ENCODE results near the gene METTL15. TPM values are rescaled to one million over a fixed set of nuclear protein-coding genes. Genes with fewer than 3 reads are reported as not detected.

The METTL15 gene
- total RNA-seq, 1 experiment from 2014 or later, result 12.4 TPM

- Histone ChIP-seq H3K9me3 (ENCODE audit: low read length) (0 out of 2 replicates have a peak, but pooled peaks cover 7% of the 10 kb centered on the region), H3K36me3 (ENCODE audit: low read depth, low read length) (peaks cover 28% of the 10 kb centered on the region; the same call in 1 of the 2 replicates), H3K9ac (ENCODE audit: low read length) (no peak overlapping the region), H3K27me3 (ENCODE audit: low read length) (no peaks in the 10 kb centered on the region), H3K4me1 (ENCODE audit: insufficient read depth, low read length) (peaks cover 15% of the 10 kb centered on the region), H3K9me2 (replicated peaks; ENCODE audit: low read length) (no peaks in the 10 kb centered on the region), H3K4me2 (ENCODE audit: low read length) (peak overlapping the region; percentile 11; the same call in 1 of the 2 replicates), H3K4me3 (ENCODE audit: low read length) (no peak overlapping the region), H3F3A (ENCODE audit: low read length, unreplicated experiment) (no peaks in the 10 kb centered on the region), H2AFZ (ENCODE audit: low read length) (0 out of 2 replicates have a peak overlapping the region, but pooled peaks have one; percentile 7), H3K27ac (ENCODE audit: low read length) (peak overlapping the region; percentile 55), H4K20me1 (ENCODE audit: low read length) (no peaks in the 10 kb centered on the region), H3K79me2 (ENCODE audit: low read length) (no peaks in the 10 kb centered on the region)
- peak; percentile 67 for ATAC-seq
- ChIA-PET CTCF (no interaction called here), POLR2A (ENCODE audit: unreplicated experiment) (no interaction called here)
- TF ChIP-seq EZH2phosphoT487 (IDR thresholded peaks at IDR 0.05; ENCODE audit: borderline replicate concordance, low read length), result no peak
- TF ChIP-seq EZH2 (IDR thresholded peaks at IDR 0.05; ENCODE audit: low read length, unreplicated experiment), result no peak
- TF ChIP-seq CTCF (conservative IDR thresholded peaks at IDR 0.05; ENCODE audit: low read depth, low read length), result no peak
- peak; percentile 84 for DNase-seq
- BruUV-seq (replicated peaks), result no TSS peak
- intact Hi-C loops (cut with micrococcal nuclease), result no loop called here
These were observed 32.7 kb downstream of the METTL15 start for GRCh38 chr11:28140689-28141455.

- Histone ChIP-seq H3F3A (ENCODE audit: low read length, unreplicated experiment) (no peaks in the 10 kb centered on the region), H4K20me1 (ENCODE audit: low read length) (no peaks in the 10 kb centered on the region), H3K4me3 (ENCODE audit: low read length) (no peak overlapping the region), H3K36me3 (ENCODE audit: low read depth, low read length) (peaks cover 12% of the 10 kb centered on the region; the same call in 1 of the 2 replicates), H2AFZ (ENCODE audit: low read length) (no peak overlapping the region), H3K9me3 (ENCODE audit: low read length) (no peaks in the 10 kb centered on the region), H3K27ac (ENCODE audit: low read length) (no peak overlapping the region), H3K79me2 (ENCODE audit: low read length) (no peaks in the 10 kb centered on the region), H3K9ac (ENCODE audit: low read length) (no peak overlapping the region), H3K27me3 (ENCODE audit: low read length) (no peaks in the 10 kb centered on the region), H3K4me1 (ENCODE audit: insufficient read depth, low read length) (peaks cover 22% of the 10 kb centered on the region), H3K4me2 (ENCODE audit: low read length) (no peak overlapping the region), H3K9me2 (replicated peaks; ENCODE audit: low read length) (no peaks in the 10 kb centered on the region)
- no TSS peak for BruUV-seq (replicated peaks)
- CTCF ChIA-PET, result no interaction called here
- TF ChIP-seq CTCF (conservative IDR thresholded peaks at IDR 0.05; ENCODE audit: low read depth, low read length) (no peak), EZH2phosphoT487 (IDR thresholded peaks at IDR 0.05; ENCODE audit: borderline replicate concordance, low read length) (no peak), EZH2 (IDR thresholded peaks at IDR 0.05; ENCODE audit: low read length, unreplicated experiment) (no peak)
- DNase-seq, result no peak
- POLR2A ChIA-PET (ENCODE audit: unreplicated experiment), result no interaction called here
- ATAC-seq, result no peak
- intact Hi-C loops (cut with micrococcal nuclease), result no loop called here
These were observed 34.5 kb downstream of the METTL15 start for GRCh38 chr11:28142724-28143123.

- Histone ChIP-seq H3K79me2 (ENCODE audit: low read length) (no peaks in the 10 kb centered on the region), H3K4me1 (ENCODE audit: insufficient read depth, low read length) (peaks cover 22% of the 10 kb centered on the region), H3K9me3 (ENCODE audit: low read length) (no peaks in the 10 kb centered on the region), H3K9me2 (replicated peaks; ENCODE audit: low read length) (no peaks in the 10 kb centered on the region), H4K20me1 (ENCODE audit: low read length) (no peaks in the 10 kb centered on the region), H3F3A (ENCODE audit: low read length, unreplicated experiment) (no peaks in the 10 kb centered on the region), H3K27ac (ENCODE audit: low read length) (no peak overlapping the region), H3K4me3 (ENCODE audit: low read length) (no peak overlapping the region), H2AFZ (ENCODE audit: low read length) (no peak overlapping the region), H3K4me2 (ENCODE audit: low read length) (no peak overlapping the region), H3K36me3 (ENCODE audit: low read depth, low read length) (no peaks in the 10 kb centered on the region), H3K27me3 (ENCODE audit: low read length) (no peaks in the 10 kb centered on the region), H3K9ac (ENCODE audit: low read length) (no peak overlapping the region)
- TF ChIP-seq CTCF (conservative IDR thresholded peaks at IDR 0.05; ENCODE audit: low read depth, low read length), result no peak
- TF ChIP-seq EZH2 (IDR thresholded peaks at IDR 0.05; ENCODE audit: low read length, unreplicated experiment), result no peak
- TF ChIP-seq EZH2phosphoT487 (IDR thresholded peaks at IDR 0.05; ENCODE audit: borderline replicate concordance, low read length), result no peak
- DNase-seq (peak; percentile 23), ATAC-seq (peak; percentile 16; the same call in 1 of the 2 replicates)
- BruUV-seq (replicated peaks), result no TSS peak
- ChIA-PET CTCF (no interaction called here), POLR2A (ENCODE audit: unreplicated experiment) (interaction anchor here (0.6 kb wide), 2 partner anchors 13 to 184 kb away, joined by 4 to 5 read pairs; no protein-coding TSS in a partner anchor)
- intact Hi-C loops (cut with micrococcal nuclease), result no loop called here
These were observed 36.6 kb downstream of the METTL15 start for GRCh38 chr11:28144808-28145207.
